ENCODE data around the gene PITPNM2.

PITPNM2 gene

DNA sequence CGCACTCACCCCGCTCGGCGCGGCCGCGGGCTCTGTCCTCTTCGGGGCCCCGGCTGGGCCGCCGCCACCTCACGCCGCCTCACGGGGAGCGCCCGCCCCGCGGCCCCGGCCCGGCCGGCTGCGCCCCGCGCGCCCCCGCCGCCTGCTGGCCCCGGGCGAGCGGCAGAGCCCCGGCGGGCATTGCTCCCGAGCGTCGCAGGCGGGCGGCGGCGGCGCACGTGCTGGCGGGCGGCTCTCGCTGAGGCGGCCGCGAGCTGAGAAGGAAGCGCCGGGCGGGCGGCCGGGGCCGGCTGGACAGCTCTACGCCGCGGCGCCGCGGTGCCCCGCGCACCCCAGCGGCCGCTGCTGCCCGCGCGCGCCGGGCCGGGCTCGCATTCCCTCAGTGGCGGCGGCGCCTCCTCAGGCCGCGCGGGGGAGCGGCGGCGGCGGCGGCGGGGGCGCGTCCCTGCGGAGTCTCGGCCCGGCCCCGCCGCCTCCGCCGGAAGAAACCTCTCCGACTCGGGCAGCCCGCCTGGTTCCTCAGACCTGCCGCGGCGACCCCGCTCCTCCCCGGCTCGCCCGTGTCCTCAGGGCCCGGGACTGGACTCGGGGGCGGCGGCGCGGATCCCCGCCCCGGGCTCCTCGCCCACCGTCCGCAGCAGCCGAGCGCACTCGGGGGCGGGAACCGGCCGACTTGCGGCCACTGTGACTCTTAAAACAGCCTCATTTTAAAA is at the start of gene PITPNM2:
Gene PITPNM2, minus strand, starts transcription at position 347 of the 713 bp plus-strand sequence. CDS start 116,500 bp downstream, outside the sequence.
- peak; percentile 64 for DNase-seq

DNA sequence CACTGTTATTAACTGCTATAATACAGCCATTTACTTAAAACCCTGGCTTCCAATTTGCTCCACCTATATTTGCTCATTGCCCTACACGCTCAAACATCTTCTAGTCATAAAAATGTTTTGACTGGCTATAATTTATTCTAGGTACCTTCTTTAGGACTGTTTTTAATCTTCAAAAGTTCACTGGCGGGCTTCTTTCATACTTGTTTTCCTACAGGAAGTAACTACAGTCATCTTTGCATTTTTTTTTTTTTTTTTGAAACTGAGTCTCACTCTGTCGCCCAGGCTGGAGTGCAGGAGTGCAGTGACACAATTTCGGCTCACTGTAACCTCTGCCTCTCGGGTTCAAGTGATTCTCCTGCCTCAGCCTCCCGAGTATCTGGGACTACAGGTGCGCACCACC is 49.5 kb upstream of the PITPNM2 start:
- DNase-seq: no peak

GRCh38 chr12:123199936-123200335 is 49.0 kb upstream of the PITPNM2 start:
- no peak for DNase-seq

GRCh38 chr12:123187637-123188036 is 36.7 kb upstream of the PITPNM2 start:
- DNase-seq: no peak

GRCh38 chr12:123180171-123180570 is 29.3 kb upstream of the PITPNM2 start:
- no peak for DNase-seq

DNA sequence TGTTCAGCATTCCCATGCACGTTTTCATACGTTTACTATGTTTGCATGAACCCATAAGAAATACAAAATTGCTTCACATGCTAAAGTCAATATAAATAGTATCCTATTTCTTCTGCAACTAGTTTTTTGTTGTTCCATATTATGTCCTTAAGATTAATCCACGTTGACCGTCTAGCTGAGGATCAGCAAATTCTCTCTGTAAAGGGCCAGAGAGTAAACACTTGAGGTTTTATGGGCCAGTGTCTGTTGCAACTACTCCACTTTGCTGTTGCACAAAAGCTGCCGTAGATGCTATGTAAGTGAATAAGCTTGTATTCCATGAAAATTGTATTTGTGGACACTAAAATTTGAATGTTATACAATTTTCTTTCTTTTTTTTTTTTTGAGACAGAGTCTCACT is 21.1 kb upstream of the PITPNM2 start:
- DNase-seq: no peak

GRCh38 chr12:123167329-123167728 is 16.4 kb upstream of the PITPNM2 start:
- no peak for DNase-seq

- DNase-seq: peak; percentile 73
These were observed 14.6 kb upstream of the PITPNM2 start for GRCh38 chr12:123165537-123165936.

DNA sequence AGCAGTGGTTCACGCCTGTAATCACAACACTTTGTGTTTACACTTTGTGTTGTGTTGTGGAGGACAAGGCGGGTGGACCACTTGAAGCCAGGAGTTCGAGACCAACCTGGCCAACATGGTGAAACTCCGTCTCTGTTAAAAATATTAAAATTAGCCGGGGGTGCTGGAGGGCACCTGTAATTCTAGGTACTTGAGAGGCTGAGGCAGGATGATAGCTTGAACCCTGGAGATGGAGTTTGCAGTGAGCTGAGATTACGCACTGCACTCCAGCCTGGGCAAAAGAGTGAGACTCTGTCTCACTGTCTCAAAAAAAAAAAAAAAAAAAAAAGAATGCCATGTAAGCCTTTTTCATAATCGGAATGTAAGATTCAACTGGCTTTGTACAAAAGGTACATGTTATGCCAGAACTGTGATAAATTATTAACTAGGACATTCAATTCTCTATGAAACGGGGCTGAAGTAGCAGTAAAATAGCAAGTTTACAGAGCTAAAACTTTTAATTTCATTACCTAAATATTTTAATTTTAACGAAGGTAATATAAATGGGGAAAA is 13.9 kb upstream of the PITPNM2 start:
- no peak for DNase-seq

DNA sequence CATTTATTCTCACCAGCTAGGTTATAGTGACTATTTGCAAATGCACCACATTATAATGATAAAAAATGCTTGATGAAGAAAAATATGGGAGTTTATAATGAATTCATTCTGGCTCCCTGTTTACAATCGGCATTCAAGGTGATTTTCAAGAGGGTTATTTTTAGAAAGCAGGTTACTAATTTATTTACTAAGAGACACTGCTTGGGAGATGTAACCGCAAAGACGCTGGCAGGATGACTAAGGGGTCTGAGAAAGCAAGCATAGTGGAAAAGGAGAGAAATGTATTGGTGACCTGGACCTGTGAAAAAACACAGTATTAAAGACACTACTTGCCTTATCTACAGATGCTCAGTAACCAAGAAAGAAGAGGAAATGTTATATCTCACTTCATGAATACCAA is 13.3 kb upstream of the PITPNM2 start:
- DNase-seq: no peak

DNA sequence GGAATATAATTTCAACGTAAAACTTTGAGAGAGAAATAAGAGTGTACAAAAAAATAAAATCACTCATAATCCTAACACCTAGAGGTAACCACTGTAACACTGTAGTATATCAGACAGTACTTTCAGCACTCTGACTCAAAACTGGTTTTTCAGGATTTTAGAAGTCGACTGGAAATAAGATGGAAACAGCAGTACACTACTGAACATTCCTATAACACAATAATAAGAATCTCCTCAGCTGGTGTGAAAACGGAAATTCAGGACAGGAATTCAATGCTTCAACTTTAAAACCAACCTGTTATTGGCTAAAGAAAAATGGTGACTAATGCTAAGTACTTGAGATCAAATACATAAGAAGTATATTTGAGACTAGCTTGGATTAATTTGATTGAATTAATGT is 12.3 kb upstream of the PITPNM2 start:
- no peak for DNase-seq

DNA sequence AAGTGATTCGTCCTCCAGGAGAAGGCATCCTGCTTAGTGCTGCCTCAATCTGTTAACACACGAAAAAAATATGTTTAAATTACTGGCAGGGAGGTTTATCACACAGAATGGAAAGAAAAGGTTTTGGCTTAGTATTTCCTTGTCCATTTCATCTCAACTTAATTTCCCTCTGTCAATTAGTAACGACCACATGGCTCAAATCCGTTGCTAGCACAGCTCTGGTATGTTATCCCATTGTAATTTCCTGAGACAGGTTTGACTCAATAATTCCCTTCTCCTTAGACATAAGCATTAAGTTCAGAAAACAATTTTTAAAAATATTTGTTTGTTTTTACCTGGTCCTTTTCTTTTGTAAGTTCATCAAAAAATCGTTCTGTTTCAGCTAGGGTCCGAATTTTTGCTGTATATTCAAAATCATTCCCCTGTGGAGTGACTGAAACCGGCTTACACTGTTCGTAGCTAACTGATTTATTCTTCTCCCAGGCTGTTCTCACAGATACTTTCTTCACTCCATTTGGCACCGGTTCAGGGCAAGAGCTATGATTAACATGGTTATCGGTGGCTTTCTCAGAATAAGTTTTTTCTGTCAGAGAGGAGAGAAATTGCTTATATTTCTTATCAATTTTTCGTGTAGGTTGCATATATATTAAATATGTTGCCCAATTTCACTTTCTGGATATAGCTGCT is 10.1 kb upstream of the PITPNM2 start:
- peak; percentile 56 for DNase-seq

DNA sequence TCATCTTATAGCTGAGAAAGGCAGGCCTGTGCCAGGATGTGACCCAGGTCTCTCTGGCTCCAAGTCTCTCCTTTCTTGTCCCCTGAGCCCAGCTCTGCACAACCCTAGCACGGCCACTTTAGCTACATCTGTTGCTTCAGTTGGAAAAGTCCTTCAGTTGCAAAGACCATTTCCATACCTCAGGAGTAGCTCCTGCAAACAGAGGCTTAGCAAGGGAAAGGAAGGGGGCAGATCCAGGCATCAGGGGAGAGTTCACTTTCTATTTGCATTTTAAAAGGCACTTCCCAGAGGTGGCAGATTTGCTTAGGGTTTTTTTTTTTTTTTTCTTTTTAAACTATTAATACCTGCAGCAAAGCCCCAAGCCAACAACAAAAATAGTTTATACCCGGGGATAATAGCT is 3.0 kb upstream of the PITPNM2 start:
- no peak for DNase-seq

- DNase-seq: no peak
These were observed 1.9 kb upstream of the PITPNM2 start for GRCh38 chr12:123152833-123153232.

GRCh38 chr12:123151457-123152454 is 866 bp upstream of the PITPNM2 start:
- DNase-seq: peak; percentile 92

- DNase-seq: peak; percentile 47
These were observed 581 bp downstream of the PITPNM2 start for GRCh38 chr12:123150275-123150743.

GRCh38 chr12:123149501-123150274 is 1.2 kb downstream of the PITPNM2 start:
- peak; percentile 38 for DNase-seq

GRCh38 chr12:123149088-123149487 is 1.8 kb downstream of the PITPNM2 start:
- DNase-seq: no peak

GRCh38 chr12:123148655-123149054 is 2.2 kb downstream of the PITPNM2 start:
- DNase-seq: no peak

DNA sequence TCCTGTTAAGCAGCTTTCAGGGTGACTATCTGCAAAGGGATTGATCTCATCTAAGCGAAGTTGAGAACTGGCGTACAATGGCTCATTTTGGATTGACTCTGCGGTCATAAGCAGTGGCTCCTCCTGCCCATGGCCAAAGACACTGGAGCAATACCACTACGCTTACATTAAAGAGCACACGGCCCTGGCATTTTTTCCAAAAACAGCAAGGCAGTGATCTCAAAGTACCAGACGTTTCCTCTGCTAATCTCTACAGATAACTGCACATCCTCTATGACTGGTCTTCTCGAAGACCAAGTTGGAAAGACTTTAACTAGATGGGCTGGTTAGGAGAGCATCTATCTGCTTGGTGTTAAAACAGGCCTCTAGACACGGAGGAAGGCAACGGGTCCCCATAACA is 2.7 kb downstream of the PITPNM2 start:
- peak; percentile 67 for DNase-seq

DNA sequence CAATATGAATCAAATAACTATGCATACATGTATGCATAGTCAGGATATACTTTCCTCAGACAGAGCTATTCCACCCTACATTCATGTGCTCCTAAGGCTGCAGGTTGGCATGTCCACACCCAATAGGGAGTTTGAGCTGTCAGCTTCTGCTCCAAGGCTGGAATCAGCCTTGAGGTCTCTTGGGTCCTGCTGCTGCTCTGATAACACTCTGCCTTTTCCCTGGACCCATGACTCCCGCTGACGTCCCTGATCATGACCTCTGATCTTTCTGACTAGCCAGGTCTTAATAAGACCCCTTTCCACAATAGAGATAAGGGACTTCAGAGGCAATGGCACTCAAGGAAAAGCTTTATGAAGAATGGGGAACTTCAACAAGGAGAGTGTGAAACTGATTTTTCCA is 5.7 kb downstream of the PITPNM2 start:
- DNase-seq: no peak

All from NCI-H82 (cell line).